ENCODE results near the gene FAM200A.
"Not testable (repeated sequence)": the region's sequence is repeated elsewhere in the genome, so short reads cannot be mapped to it uniquely, and the experiment has no call there.

The FAM200A gene

GRCh38 chr7:99551767-99552463 is at the start of gene FAM200A:
Gene FAM200A, minus strand, starts transcription at chr7:99552114. Its CDS starts 3,707 bp downstream, at chr7:99548407.
- in situ Hi-C loops (cut with HindIII; ENCODE audit: low sequenced_read_pairs) = no loop called here

DNA sequence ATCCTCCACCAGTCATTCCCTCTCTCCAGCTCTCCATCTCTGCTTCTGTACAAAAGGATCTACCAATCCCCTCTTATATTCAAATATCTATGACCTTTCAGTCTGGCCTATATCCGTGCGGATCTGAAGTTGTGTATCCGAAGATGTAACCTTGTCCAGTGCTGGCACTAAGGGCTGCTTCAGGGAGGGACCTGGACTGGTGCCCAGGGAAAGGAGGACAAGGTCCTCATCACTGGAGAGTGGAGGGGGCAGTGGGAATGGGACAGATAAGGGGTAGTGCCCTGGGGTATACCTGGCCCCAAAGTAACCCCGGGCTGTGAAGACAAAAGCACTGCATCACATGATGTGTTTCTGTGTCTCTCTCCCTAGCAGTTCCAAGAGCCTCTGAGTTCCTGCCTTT is 47.9 kb upstream of the FAM200A start:
- in situ Hi-C loops (cut with HindIII; ENCODE audit: low sequenced_read_pairs) = no loop called here

- in situ Hi-C loops (cut with HindIII; ENCODE audit: low sequenced_read_pairs) = no loop called here
Measured at GRCh38 chr7:99597762-99598501, 46.0 kb upstream of the FAM200A start, which contains the start of gene TMEM225B. Gene TMEM225B, plus strand, starts transcription at chr7:99598267. Its CDS starts 6,122 bp downstream, at chr7:99604389.

- in situ Hi-C loops (cut with HindIII; ENCODE audit: low sequenced_read_pairs) = no loop called here
Measured at GRCh38 chr7:99596408-99596955, 44.6 kb upstream of the FAM200A start.

GRCh38 chr7:99594948-99595745 is 43.2 kb upstream of the FAM200A start:
- in situ Hi-C loops (cut with HindIII; ENCODE audit: low sequenced_read_pairs) = no loop called here

- in situ Hi-C loops (cut with HindIII; ENCODE audit: low sequenced_read_pairs) = no loop called here
Measured at GRCh38 chr7:99588868-99589267, 37.0 kb upstream of the FAM200A start.

- in situ Hi-C loops (cut with HindIII; ENCODE audit: low sequenced_read_pairs) = not testable (repeated sequence)
Measured at GRCh38 chr7:99580778-99581332, 28.9 kb upstream of the FAM200A start.

DNA sequence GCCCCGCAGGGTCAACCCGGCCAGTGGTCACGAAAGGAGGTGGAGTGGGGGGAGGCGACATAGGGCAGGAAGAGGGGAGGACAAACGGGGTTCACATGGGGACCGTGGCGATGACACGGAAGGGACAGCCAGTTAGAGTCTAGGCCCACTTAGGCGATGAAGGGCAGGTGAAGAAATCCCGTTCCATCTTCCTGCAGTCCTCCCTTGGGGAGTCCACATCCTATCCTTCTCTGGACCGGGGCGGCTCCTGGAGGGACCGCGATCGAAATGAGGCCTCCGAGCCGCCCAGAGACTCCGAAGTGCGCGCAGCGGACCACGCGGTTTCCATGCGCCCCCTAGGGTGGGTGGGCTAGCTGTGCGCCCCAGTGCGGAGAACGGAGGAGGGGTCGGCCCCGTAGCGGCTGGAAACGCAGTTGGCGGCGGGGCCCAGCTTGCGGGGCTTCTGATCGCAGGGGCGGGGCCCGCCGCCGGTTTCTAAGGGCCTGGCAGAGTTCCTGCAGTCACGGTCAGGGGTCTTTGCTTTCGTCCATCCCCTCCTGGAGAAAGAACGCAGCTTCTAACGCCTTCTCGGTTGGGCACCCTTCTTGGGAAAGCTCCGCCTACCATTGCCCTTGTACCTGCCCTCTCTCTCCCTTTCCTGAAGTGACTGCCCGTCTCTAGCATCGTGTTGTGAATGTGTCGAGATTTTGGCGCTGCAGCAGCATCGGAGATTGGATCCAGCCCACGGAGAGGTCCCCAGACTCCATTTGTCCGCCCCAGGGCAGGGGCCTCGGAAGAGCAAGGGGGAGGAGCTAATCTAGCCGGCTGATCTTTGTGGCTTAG is 28.3 kb upstream of the FAM200A start:
- in situ Hi-C loops (cut with HindIII; ENCODE audit: low sequenced_read_pairs) = loop anchor here (5.0 kb wide), 1 partner anchor 103 kb away; no protein-coding TSS in a partner anchor

DNA sequence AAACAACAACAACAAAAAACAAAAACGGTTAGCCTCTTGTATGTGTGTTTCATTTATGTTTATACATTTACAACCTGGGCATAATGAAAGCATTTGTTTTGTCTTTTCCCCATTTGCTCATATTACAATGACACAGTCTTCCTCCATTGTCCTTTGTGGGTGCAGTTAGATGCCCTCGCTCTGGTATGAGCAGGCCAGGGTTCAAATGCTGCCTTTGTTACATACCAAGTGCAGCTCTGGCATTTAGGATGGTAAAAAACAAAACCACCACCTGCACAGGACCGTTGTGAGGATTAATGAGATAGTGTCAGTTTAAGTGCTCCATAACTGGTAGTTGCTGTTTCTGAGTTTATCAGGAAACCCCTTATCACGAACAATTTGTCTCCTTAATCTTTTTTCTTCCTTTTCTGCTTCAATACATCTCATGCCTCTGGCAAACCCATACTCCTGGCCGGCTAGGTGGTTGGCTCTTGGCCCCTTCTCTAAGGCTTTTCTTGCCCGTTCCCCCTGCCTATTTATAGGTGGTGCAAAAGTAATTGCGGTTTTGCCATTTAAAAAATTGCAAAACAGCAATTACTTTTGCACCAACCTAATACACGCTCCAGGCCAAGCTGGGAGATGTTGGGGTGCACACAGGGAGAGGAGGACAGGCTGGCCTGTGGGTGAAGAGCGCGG is 27.5 kb upstream of the FAM200A start:
- in situ Hi-C loops (cut with HindIII; ENCODE audit: low sequenced_read_pairs) = loop anchor here (5.0 kb wide), 1 partner anchor 102 kb away; no protein-coding TSS in a partner anchor

DNA sequence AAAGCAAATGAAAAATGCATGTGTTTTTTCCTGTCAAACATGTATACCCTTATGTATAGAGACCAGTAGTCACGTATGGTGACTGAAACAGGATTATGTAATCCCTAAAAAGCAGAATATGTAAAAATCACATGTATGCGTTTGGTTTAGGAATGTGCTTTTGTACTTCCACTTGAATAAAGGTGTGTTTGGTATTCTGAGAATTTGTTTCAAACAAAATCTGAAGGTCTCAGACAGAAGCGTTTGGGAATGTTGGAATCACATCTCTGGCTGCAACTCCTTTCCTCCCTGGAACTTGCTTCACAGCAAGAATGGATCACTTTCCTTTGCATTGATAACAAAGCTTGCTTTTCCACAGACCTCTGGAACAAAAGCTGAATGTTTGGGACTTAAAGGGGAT is 24.3 kb upstream of the FAM200A start:
- in situ Hi-C loops (cut with HindIII; ENCODE audit: low sequenced_read_pairs) = loop anchor here (5.0 kb wide), 1 partner anchor 99 kb away; no protein-coding TSS in a partner anchor

DNA sequence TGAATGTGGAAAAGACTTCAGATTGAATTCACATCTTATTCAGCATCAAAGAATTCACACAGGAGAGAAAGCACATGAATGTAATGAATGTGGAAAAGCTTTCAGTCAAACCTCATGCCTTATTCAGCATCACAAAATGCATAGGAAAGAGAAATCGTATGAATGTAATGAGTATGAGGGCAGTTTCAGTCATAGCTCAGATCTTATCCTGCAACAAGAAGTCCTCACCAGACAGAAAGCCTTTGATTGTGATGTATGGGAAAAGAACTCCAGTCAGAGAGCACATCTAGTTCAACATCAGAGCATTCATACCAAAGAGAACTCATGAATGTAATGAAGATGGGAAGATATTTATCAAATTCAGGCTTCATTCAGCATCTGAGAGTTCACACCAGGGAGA is 21.3 kb upstream of the FAM200A start:
- in situ Hi-C loops (cut with HindIII; ENCODE audit: low sequenced_read_pairs) = no loop called here

- in situ Hi-C loops (cut with HindIII; ENCODE audit: low sequenced_read_pairs) = no loop called here
Measured at GRCh38 chr7:99571768-99572167, 19.9 kb upstream of the FAM200A start.

DNA sequence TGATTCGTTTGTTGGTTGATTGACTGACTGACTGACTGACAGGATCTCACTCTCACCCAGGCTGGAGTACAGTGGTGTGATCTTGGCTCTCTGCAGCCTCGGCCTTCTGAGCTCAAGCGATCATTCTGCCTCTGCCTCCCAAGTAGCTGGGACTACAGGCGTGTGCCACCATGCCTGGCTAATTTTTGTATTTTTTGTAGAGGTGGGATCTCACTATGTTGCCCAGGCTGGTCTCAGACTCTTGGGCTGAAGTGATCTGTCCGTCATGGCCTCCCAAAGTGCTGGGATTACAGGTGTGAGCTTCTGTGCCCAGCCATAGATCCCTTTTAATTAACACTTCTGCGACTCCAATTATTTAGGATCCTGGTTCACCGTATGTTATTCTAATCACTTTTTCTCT is 16.9 kb upstream of the FAM200A start:
- in situ Hi-C loops (cut with HindIII; ENCODE audit: low sequenced_read_pairs) = not testable (repeated sequence)

DNA sequence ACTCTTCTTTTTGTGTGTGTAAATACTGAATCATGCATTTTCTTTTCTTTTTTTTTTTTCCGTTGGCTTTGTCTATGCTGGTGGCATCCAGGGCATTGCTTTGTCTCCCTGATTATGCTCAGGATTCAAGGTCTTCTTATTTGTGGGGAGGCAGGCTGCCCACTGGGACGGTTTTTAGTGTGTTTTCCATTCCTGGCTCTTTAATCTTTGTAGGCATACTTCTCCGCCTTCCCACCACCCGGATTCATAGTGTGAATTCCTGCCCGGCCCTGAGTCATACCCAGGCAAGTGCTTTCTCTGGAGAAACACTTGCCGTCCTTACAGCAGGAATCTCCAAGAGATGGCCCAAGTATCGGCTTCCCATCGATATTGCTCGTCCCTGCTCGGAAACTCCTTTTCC is 11.7 kb upstream of the FAM200A start:
- in situ Hi-C loops (cut with HindIII; ENCODE audit: low sequenced_read_pairs) = no loop called here

GRCh38 chr7:99562832-99563231 is 10.9 kb upstream of the FAM200A start:
- in situ Hi-C loops (cut with HindIII; ENCODE audit: low sequenced_read_pairs) = no loop called here

- in situ Hi-C loops (cut with HindIII; ENCODE audit: low sequenced_read_pairs) = no loop called here
Measured at GRCh38 chr7:99562114-99562784, 10.3 kb upstream of the FAM200A start.

DNA sequence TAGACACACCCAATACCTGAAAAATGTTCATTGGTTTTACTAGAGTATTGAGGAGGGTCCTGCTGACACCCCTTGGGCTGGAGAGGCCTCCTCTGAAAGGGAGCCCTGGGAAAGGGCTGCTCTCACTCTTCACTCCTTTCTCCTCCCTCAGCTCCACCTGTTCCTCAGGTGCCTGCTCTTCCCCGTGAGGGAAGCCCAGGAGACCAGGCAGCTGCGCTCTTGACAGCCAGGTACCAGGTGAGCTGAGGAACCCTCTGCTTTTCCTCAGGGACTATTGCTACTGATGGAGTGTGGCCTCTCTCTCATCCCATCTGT is 9.8 kb upstream of the FAM200A start:
- in situ Hi-C loops (cut with HindIII; ENCODE audit: low sequenced_read_pairs) = no loop called here

GRCh38 chr7:99560834-99561736 is 9.2 kb upstream of the FAM200A start:
- in situ Hi-C loops (cut with HindIII; ENCODE audit: low sequenced_read_pairs) = no loop called here
